HepG2 (cell line): ENCODE results near the gene SLC25A10. TPM values are rescaled to one million over a fixed set of nuclear protein-coding genes. Genes with fewer than 3 reads are reported as not detected.

Experiments used
- BRCA1 ChIP-seq: sonication (generic); formaldehyde crosslinking; IDR thresholded peaks from 2 replicates; pipeline ENCODE4 v1.4.0; 2020; ENCODE audit warnings: missing genetic modification reagents
- MED13 ChIP-seq: sonication (generic); formaldehyde crosslinking; IDR thresholded peaks from 2 replicates; pipeline ENCODE4 v1.5.0; 2020; ENCODE audit warnings: missing genetic modification reagents
- SNAI1 ChIP-seq: sonication (generic); formaldehyde crosslinking; IDR thresholded peaks from 2 replicates; pipeline ENCODE4 v1.5.0; 2020; ENCODE audit warnings: mild to moderate bottlenecking, missing genetic modification reagents, borderline replicate concordance
- TAF1 ChIP-seq: sonication (generic); formaldehyde crosslinking; IDR thresholded peaks from 2 replicates; pipeline ENCODE4 v1.4.0; 2020; ENCODE audit warnings: missing genetic modification reagents
- U2AF2 ChIP-seq: fragments of 200-400 bp; formaldehyde crosslinking; IDR thresholded peaks from 2 replicates; pipeline ENCODE4 v1.6.1; 2017; ENCODE audit warnings: low read depth, mild to moderate bottlenecking, low read length
- ZNF235 ChIP-seq: sonication (generic); formaldehyde crosslinking; IDR thresholded peaks from 2 replicates; pipeline ENCODE4 v1.8.1; 2023; ENCODE audit warnings: mild to moderate bottlenecking, missing genetic modification reagents, borderline replicate concordance
- polyA plus RNA-seq, 8 experiments: library from polyadenylated mRNA; depleted of rRNA in 3 of 8; stranded (reverse) in 7 of 8; unstranded in 1 of 8; fragments of >200 nt; fragmentation: Illumina TruSeq in 4 of 8; extraction: Trizol in 4 of 8; gene quantifications; 2 replicates each; pipeline versions ENCODE4 v1.2.1 to v1.2.3, GENCODE V29; 2011 to 2016; ENCODE audit warnings: low read depth in 4 of 8, missing spikeins in 1 of 8, mixed read lengths in 1 of 8; ENCODE audit not compliant: insufficient read depth in 1 of 8
- total RNA-seq, 5 experiments: library from RNA; depleted of rRNA; stranded (reverse); fragments of >200 nt; fragmentation: Illumina TruSeq; extraction: Trizol; gene quantifications; 2 replicates each; pipeline ENCODE4 v1.2.3, GENCODE V29; 2016; ENCODE audit warnings: low read depth in 1 of 5
- TF ChIP-seq, protein P1 (sequence below): sonication (generic); formaldehyde crosslinking; IDR thresholded peaks from 2 replicates; pipeline ENCODE4 v1.4.0; 2020; ENCODE audit warnings: mild to moderate bottlenecking, missing genetic modification reagents
- TF ChIP-seq, protein P2 (sequence below): sonication (generic); formaldehyde crosslinking; conservative IDR thresholded peaks from 2 replicates; pipeline ENCODE4 v1.8.0; 2022; ENCODE audit warnings: mild to moderate bottlenecking, moderate library complexity, missing genetic modification reagents
- TF ChIP-seq, protein P3 (sequence below): sonication (generic); formaldehyde crosslinking; IDR thresholded peaks from 2 replicates; pipeline ENCODE4 v1.5.0; 2020; ENCODE audit warnings: mild to moderate bottlenecking, missing genetic modification reagents, borderline replicate concordance
- TF ChIP-seq, protein P4 (sequence below): sonication (generic); formaldehyde crosslinking; IDR thresholded peaks from 2 replicates; pipeline ENCODE4 v1.5.1; 2020; ENCODE audit warnings: mild to moderate bottlenecking, moderate library complexity, missing genetic modification reagents
- TF ChIP-seq, protein P5 (sequence below): IDR thresholded peaks from 2 replicates; pipeline ENCODE4 v1.6.1; 2016; ENCODE audit warnings: control low read depth

The SLC25A10 gene
- total and polyA plus RNA-seq, 2 of the 13 experiments (the other 11 are each of a cell fraction or from before 2014, with no cell fraction given), result 46.5 to 140 TPM

DNA sequence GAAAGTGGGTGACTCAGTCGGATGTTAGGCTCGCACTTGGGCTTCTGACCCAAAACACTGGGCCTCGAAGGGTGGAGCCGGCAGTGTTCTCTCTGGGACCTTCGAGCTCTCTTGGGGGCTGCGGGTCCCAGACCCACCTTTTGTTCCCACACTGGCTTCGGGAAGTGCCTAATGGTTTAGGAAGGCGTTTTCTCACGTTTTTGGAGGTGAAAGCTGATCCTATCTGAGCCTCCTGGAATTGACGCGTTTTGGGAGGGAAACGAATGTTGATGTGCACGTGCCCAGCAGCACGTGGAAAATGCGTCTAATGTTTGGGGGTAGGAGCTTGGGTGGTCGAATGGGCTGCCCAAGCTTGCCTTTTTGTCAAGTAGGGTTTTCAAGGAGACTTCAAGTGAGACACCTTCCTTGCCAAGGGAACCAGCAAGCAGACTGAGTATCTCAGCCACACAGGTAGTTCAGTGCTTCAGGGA is 27.6 kb upstream of the SLC25A10 start (continued):
- TF ChIP-seq, protein P1, sequence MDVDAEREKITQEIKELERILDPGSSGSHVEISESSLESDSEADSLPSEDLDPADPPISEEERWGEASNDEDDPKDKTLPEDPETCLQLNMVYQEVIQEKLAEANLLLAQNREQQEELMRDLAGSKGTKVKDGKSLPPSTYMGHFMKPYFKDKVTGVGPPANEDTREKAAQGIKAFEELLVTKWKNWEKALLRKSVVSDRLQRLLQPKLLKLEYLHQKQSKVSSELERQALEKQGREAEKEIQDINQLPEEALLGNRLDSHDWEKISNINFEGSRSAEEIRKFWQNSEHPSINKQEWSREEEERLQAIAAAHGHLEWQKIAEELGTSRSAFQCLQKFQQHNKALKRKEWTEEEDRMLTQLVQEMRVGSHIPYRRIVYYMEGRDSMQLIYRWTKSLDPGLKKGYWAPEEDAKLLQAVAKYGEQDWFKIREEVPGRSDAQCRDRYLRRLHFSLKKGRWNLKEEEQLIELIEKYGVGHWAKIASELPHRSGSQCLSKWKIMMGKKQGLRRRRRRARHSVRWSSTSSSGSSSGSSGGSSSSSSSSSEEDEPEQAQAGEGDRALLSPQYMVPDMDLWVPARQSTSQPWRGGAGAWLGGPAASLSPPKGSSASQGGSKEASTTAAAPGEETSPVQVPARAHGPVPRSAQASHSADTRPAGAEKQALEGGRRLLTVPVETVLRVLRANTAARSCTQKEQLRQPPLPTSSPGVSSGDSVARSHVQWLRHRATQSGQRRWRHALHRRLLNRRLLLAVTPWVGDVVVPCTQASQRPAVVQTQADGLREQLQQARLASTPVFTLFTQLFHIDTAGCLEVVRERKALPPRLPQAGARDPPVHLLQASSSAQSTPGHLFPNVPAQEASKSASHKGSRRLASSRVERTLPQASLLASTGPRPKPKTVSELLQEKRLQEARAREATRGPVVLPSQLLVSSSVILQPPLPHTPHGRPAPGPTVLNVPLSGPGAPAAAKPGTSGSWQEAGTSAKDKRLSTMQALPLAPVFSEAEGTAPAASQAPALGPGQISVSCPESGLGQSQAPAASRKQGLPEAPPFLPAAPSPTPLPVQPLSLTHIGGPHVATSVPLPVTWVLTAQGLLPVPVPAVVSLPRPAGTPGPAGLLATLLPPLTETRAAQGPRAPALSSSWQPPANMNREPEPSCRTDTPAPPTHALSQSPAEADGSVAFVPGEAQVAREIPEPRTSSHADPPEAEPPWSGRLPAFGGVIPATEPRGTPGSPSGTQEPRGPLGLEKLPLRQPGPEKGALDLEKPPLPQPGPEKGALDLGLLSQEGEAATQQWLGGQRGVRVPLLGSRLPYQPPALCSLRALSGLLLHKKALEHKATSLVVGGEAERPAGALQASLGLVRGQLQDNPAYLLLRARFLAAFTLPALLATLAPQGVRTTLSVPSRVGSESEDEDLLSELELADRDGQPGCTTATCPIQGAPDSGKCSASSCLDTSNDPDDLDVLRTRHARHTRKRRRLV, result no peak
- TF ChIP-seq U2AF2, result no peak
- TF ChIP-seq, protein P2, sequence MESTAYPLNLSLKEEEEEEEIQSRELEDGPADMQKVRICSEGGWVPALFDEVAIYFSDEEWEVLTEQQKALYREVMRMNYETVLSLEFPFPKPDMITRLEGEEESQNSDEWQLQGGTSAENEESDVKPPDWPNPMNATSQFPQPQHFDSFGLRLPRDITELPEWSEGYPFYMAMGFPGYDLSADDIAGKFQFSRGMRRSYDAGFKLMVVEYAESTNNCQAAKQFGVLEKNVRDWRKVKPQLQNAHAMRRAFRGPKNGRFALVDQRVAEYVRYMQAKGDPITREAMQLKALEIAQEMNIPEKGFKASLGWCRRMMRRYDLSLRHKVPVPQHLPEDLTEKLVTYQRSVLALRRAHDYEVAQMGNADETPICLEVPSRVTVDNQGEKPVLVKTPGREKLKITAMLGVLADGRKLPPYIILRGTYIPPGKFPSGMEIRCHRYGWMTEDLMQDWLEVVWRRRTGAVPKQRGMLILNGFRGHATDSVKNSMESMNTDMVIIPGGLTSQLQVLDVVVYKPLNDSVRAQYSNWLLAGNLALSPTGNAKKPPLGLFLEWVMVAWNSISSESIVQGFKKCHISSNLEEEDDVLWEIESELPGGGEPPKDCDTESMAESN (CRISPR knock-in tag), result no peak
- no peak for TF ChIP-seq TAF1
- TF ChIP-seq, protein P3, sequence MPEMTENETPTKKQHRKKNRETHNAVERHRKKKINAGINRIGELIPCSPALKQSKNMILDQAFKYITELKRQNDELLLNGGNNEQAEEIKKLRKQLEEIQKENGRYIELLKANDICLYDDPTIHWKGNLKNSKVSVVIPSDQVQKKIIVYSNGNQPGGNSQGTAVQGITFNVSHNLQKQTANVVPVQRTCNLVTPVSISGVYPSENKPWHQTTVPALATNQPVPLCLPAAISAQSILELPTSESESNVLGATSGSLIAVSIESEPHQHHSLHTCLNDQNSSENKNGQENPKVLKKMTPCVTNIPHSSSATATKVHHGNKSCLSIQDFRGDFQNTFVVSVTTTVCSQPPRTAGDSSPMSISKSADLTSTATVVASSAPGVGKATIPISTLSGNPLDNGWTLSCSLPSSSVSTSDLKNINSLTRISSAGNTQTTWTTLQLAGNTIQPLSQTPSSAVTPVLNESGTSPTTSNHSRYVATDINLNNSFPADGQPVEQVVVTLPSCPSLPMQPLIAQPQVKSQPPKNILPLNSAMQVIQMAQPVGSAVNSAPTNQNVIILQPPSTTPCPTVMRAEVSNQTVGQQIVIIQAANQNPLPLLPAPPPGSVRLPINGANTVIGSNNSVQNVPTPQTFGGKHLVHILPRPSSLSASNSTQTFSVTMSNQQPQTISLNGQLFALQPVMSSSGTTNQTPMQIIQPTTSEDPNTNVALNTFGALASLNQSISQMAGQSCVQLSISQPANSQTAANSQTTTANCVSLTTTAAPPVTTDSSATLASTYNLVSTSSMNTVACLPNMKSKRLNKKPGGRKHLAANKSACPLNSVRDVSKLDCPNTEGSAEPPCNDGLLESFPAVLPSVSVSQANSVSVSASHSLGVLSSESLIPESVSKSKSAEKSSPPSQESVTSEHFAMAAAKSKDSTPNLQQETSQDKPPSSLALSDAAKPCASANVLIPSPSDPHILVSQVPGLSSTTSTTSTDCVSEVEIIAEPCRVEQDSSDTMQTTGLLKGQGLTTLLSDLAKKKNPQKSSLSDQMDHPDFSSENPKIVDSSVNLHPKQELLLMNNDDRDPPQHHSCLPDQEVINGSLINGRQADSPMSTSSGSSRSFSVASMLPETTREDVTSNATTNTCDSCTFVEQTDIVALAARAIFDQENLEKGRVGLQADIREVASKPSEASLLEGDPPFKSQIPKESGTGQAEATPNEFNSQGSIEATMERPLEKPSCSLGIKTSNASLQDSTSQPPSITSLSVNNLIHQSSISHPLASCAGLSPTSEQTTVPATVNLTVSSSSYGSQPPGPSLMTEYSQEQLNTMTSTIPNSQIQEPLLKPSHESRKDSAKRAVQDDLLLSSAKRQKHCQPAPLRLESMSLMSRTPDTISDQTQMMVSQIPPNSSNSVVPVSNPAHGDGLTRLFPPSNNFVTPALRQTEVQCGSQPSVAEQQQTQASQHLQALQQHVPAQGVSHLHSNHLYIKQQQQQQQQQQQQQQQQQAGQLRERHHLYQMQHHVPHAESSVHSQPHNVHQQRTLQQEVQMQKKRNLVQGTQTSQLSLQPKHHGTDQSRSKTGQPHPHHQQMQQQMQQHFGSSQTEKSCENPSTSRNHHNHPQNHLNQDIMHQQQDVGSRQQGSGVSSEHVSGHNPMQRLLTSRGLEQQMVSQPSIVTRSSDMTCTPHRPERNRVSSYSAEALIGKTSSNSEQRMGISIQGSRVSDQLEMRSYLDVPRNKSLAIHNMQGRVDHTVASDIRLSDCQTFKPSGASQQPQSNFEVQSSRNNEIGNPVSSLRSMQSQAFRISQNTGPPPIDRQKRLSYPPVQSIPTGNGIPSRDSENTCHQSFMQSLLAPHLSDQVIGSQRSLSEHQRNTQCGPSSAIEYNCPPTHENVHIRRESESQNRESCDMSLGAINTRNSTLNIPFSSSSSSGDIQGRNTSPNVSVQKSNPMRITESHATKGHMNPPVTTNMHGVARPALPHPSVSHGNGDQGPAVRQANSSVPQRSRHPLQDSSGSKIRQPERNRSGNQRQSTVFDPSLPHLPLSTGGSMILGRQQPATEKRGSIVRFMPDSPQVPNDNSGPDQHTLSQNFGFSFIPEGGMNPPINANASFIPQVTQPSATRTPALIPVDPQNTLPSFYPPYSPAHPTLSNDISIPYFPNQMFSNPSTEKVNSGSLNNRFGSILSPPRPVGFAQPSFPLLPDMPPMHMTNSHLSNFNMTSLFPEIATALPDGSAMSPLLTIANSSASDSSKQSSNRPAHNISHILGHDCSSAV (CRISPR knock-in tag), result no peak
- TF ChIP-seq ZNF235, result no peak
- no peak for TF ChIP-seq SNAI1 (CRISPR knock-in tag)
- TF ChIP-seq MED13 (CRISPR knock-in tag), result no peak
- TF ChIP-seq, protein P4, sequence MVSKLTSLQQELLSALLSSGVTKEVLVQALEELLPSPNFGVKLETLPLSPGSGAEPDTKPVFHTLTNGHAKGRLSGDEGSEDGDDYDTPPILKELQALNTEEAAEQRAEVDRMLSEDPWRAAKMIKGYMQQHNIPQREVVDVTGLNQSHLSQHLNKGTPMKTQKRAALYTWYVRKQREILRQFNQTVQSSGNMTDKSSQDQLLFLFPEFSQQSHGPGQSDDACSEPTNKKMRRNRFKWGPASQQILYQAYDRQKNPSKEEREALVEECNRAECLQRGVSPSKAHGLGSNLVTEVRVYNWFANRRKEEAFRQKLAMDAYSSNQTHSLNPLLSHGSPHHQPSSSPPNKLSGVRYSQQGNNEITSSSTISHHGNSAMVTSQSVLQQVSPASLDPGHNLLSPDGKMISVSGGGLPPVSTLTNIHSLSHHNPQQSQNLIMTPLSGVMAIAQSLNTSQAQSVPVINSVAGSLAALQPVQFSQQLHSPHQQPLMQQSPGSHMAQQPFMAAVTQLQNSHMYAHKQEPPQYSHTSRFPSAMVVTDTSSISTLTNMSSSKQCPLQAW (CRISPR knock-in tag), result 0 out of 2 replicates have a peak, but pooled peaks have one; percentile 32
- no peak for TF ChIP-seq BRCA1 (CRISPR knock-in tag)
- TF ChIP-seq, protein P5, sequence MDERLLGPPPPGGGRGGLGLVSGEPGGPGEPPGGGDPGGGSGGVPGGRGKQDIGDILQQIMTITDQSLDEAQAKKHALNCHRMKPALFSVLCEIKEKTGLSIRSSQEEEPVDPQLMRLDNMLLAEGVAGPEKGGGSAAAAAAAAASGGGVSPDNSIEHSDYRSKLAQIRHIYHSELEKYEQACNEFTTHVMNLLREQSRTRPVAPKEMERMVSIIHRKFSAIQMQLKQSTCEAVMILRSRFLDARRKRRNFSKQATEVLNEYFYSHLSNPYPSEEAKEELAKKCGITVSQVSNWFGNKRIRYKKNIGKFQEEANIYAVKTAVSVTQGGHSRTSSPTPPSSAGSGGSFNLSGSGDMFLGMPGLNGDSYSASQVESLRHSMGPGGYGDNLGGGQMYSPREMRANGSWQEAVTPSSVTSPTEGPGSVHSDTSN (CRISPR knock-in tag), result no peak
